HG02623 (cell line): ENCODE results near the gene STK38L.

Experiments used
- ATAC-seq: cut with Tn5 transposase; IDR thresholded peaks from one replicate; pipeline ENCODE4 v1.9.1; 2021; ENCODE audit warnings: moderate library complexity; ENCODE audit not compliant: unreplicated experiment

STK38L gene

GRCh38 chr12:27309995-27310315 is 65.9 kb downstream of the STK38L start:
- ATAC-seq, result no peak

DNA sequence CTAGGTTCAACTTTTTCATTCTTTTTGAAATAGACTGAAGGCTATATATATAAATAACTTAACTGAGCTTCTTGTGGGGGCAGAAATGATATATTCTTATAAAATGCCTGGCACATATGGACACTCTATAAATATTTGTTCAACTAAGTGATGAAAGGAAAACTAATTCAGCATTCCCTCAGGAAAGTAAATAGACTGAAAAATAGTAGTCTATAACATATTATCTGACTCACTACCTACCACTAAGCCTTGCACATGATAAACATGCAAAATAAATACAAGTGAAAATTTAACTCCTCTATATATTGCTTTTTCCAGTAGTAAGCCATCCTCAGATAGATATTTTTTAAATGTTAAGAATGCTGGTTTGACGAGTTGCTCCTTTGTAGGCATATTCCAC is 72.9 kb downstream of the STK38L start:
- ATAC-seq, result no peak

DNA sequence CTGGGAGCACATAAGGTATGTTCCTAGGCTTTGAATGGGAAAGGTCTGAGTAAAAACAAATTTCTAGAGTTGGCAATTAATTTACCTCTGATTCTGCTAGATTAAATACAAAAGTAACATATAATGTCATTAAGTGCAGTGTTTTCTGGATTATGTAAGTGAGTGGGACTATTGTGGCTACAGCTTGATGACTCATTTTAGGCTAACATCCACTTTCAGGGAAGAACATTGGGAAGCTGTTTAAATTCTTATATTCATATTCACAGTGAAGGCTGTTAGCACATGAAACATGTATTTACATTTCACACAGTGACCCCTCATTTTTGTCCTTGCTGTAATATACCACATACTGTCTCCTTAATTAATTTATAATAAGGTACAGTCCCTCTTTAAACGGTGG is 75.3 kb downstream of the STK38L start:
- no peak for ATAC-seq

DNA sequence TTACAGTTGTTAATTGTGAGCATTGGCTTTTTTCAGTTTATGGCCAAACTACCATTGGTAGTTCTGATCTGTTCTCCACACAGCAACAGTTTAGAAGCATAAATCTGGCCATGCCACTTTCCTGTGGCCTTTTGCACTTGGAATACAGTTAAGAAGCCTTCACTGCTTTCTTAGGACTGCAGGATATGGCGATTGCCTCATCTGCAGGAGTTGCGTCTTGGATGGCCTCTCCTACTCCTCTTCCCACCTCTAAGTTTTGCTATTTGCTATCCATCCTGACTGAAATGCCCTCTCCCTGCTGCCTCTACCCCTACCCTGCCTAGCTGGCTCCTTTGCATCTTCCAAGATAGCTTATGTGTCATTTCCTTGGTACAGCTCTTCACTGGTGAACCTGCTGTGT is 75.8 kb downstream of the STK38L start:
- no peak for ATAC-seq

GRCh38 chr12:27324530-27324929 is 80.4 kb downstream of the STK38L start:
- no peak for ATAC-seq

DNA sequence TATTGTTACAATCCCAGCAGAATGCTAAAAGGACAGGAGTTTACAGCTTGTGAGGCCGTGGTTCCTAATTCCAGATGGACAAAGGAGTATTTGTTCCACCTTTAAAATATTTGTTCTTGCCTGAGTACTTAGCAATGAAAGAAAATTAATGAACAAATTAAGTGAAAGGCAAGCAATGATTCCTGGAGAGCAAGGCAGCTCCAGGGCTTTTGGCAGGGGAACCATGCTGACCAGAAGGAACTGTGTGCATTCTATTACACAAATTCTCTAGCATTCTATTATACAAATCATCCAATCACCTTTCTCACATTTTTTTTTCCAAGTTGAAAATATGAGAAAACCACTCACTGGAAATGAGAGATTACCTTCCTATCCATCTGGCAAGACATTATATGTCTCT is 86.8 kb downstream of the STK38L start:
- ATAC-seq, result no peak

GRCh38 chr12:27331291-27331926 is 87.3 kb downstream of the STK38L start:
- peak; percentile 32 for ATAC-seq

GRCh38 chr12:27331927-27332324 is 87.8 kb downstream of the STK38L start:
- no peak for ATAC-seq

GRCh38 chr12:27332407-27332713 is 88.3 kb downstream of the STK38L start:
- ATAC-seq, result peak; percentile 1

DNA sequence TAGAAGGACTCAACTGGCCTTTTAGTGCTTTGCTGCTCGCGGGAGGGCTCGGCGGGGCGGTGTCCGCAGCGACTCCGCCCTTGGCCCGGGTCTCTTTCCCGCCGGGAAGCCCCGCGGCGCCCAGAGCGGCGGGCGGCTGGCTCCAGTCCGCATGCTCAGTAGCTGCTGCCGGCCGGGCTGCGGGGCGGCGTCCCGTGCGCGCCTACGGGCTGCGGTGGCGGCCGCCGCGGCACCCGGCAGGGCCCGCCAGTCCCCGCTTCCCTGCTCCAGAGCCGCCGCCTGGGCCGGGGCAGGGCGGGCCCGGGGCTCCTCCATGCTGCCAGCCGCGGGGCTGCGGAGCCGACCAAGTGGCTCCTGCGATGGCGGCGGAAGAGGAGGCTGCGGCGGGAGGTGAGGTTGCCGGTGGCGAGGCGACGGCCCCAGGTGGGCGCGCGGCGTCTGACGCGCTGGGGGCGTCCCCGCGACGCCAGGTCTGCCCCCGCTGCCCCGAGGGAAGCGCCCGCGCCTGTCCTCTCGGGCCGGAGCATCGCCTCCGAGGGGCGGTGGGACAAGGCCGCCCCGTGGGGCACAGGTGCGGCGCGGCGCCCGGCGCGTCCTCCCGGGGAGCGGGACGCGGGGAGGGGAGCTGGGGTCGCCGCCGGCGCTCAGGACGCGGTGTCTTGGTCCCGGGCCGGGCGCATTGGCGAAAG is 88.8 kb downstream of the STK38L start, which contains the start of gene BMAL2:
BMAL2 (plus strand) TSS at position 123 of the 689 bp plus-strand sequence; CDS start at position 360, 237 bp downstream.
- ATAC-seq, result peak; percentile 29

GRCh38 chr12:27333403-27334009 is 89.4 kb downstream of the STK38L start:
- peak; percentile 19 for ATAC-seq

- ATAC-seq, result no peak
Observed at GRCh38 chr12:27334042-27334720, 90.1 kb downstream of the STK38L start.

DNA sequence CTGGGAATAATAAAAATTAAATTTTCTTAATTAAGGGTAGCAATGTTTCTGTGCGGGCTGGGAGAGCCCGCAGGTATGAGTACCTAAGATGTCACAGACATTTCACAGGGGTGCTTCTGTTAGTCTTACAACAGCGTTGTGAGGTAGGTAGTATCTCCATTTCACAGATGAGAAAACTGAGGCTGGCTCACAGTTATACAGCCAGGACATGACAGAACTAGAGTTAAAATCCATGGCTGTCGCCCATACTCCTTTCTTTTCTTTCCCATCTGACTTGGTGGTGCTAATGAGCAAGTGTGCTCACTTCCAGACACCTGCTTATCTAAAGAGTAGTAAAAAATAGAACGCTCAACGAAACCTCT is 90.6 kb downstream of the STK38L start:
- no peak for ATAC-seq

DNA sequence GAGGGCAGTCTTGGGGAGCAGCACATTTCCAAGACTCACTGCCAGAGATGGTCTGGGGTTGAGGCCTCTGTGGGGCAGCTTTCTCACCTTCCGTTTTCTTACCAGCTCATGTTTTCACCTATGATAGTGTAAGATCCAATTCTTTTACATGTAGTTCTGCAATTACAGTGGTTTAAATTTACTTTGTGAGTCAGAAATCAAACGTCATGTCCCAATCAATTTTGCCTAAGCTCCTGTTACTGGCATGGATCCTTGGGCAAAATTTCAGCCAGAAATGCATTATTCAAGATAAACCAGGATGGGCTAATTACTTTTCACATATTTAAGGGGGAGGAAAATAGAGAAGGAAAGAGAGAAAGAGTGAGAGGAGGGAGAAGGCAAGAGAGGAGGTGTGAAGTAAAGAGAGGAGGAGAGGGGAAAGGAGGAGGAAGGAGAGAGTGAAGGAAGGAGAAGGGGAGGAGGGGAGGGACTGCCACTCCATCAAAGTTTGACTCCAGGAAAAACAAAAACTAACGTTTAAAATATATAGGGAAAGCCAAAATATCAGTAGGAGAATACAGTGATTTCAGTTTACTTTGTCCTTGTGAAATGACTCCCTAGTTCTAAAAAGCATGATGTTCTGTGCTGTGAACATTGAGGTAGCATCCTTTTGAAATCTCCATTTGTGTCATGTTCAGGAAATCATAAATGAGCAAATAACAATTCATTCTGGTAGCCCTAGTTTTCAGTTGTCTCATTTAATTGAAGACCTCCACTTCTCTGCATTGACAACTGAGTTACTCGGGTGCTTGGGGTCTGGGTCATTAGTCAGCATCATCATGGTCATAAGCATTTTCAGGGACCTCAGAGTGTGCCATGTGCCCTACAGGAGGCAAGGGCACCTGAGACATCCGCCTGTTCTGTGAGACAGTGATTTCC is 91.5 kb downstream of the STK38L start:
- ATAC-seq, result no peak

- no peak for ATAC-seq
Observed at GRCh38 chr12:27336282-27336653, 92.2 kb downstream of the STK38L start.

- ATAC-seq, result no peak
Observed at GRCh38 chr12:27337376-27337775, 93.3 kb downstream of the STK38L start.

DNA sequence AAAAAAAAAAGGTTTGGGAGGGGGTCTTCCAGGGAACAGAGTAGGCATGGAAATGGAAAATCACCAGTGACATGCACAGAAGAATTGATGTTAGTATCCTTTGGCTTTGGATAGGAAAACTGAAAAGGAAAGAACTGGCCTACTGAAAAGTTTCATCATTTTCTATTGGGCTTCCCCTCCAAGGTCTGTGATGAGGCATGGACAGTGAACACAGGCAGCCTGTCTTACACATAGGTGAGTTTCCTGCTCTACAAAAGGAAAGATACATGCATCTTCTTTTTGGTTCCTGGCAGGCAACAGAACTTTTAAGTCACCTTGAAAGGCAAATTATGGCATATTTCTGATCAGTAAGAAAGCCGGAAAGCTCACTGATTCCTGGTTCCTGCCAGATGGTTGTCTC is 94.4 kb downstream of the STK38L start:
- no peak for ATAC-seq

GRCh38 chr12:27340971-27341370 is 96.9 kb downstream of the STK38L start:
- no peak for ATAC-seq

DNA sequence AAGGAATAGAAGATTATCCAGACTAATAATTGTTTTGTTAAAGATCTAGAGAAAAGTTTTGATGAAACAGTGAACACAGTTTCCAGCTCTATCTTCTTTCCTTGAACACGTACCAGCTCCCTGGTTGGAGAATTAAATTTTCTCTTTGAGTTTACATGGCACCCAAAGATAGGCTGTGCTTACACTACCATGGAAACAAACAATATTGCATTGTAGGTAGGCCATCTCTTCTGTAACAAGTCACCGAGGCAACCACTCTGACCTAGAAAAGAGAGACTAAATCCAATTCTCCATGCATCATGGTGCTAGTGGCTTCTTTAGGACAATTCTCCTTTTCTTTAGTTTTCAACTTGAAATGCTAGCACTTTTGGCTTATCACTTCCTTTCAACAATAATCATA is 98.5 kb downstream of the STK38L start:
- no peak for ATAC-seq

DNA sequence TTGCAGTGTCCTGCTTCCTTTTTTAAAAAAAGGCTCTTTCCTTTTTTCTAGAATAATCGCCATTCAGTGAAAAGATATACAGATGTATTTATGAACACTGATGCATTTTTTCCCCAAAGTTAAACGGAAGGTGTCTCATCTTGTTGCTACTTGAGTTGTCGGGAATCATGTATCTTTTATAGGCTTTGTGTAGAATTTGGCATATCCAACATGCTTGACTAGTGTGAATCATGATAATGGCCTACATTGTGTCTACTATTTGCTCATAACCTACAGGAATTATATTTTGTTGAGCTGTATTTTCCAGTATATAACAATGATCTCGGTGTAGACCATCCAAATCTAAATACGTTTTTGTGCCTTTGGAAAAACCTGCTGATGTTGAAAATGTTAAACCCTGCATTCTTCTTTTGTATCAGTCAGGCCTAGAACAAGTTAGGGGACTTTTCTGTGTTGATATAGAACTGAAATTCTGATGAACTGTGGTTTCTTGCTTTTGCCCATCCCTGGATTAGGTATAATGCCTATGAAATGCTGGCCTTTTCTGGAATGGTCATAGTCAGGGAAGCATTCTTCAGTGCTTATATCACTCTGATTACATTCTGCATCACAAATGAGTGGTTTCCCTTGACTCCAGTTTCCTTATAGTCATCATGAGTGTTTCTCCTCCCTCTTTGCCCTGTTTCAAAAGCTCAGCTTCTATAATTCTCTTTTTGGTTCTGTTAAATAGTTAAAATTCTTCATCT is 99.3 kb downstream of the STK38L start:
- ATAC-seq, result no peak
